ENCODE results near the gene SCAF4. TPM values are rescaled to one million over a fixed set of nuclear protein-coding genes. Genes with fewer than 3 reads are reported as not detected.

SCAF4 gene
- total RNA-seq, 1 donor from 2014 or later: 32.9 TPM

DNA sequence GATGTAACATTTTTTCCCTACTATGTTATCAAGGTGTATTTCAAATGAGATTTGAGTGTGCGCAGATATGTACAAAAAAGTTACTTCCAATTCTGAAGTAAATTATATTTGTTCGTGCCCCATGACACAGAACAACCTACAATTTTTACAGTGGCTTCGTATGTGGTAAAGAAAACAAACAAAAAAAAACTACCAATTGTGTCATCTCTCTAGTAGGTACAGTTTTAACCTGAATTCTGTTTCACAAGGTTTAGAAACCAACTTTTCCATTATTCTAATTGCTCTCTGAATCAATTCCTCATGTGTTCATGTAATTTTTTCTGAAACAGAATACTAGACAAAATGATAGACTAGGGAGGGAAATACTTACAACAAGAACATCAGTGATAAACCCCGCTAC, 7.4 kb downstream of the SCAF4 start:
- Histone ChIP-seq H4K20me1 (ENCODE audit: insufficient read depth, low read length) (peaks cover 94% of the 10 kb centered on the region), H3K79me2 (ENCODE audit: insufficient read depth, low read length) (peaks cover 99% of the 10 kb centered on the region), H3K4me2 (ENCODE audit: low read length) (no peak overlapping the region), H3K36me3 (ENCODE audit: insufficient read depth, low read length) (no peaks in the 10 kb centered on the region), H3K4me1 (ENCODE audit: insufficient read depth, low read length) (peaks cover 7% of the 10 kb centered on the region), H3K4me3 (ENCODE audit: insufficient read depth, low read depth, low read length) (no peak overlapping the region), H3K27ac (ENCODE audit: low read depth, low read length) (no peak overlapping the region), H3K9ac (ENCODE audit: low read length) (no peak overlapping the region), H3K9me3 (ENCODE audit: insufficient read depth, low read depth, low read length) (no peaks in the 10 kb centered on the region), H3K27me3 (ENCODE audit: insufficient read depth, low read length) (no peaks in the 10 kb centered on the region), H2AFZ (ENCODE audit: low read depth, low read length) (no peak overlapping the region)
- peak overlapping the region; percentile 4 for H3K4me3 Mint-ChIP-seq (ENCODE audit: unreplicated experiment)
- no peaks in the 10 kb centered on the region for H3K9me3 Mint-ChIP-seq (ENCODE audit: unreplicated experiment)
- DNase-seq (ENCODE audit: low read depth) (no peak), FAIRE-seq (peak; percentile 58)
- no peaks in the 10 kb centered on the region for H3K36me3 Mint-ChIP-seq (ENCODE audit: low read depth, unreplicated experiment)
- no peaks in the 10 kb centered on the region for H3K27me3 Mint-ChIP-seq (ENCODE audit: low read depth, unreplicated experiment)
- peaks cover 14% of the 10 kb centered on the region for H3K4me1 Mint-ChIP-seq (ENCODE audit: low read depth, unreplicated experiment)
- TF ChIP-seq EZH2 (IDR thresholded peaks at IDR 0.05; ENCODE audit: insufficient read depth, low read length): no peak
- TF ChIP-seq CTCF (IDR thresholded peaks at IDR 0.05; ENCODE audit: insufficient read depth, low read depth, low read length): no peak
- no peak overlapping the region for H3K27ac Mint-ChIP-seq (ENCODE audit: unreplicated experiment)

DNA sequence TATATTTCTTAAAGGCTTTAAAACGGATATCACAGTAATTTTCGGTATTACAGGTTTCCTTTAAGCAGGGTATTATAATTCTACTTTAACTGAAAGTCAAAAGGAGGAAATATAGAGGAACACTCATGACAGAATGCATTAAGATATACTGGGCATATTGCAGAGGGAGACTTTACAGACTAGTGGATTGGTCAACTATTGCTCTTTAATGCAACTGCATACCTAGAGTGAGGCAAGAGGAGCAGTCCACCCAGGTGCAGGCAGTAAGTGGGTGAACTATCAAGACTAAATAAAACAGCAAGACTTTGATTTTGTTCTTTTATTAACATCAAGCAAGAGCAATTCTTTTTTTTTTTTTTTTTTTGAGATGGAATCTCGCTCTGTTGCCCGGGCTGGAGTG, 10.5 kb downstream of the SCAF4 start:
- FAIRE-seq (no peak), DNase-seq (ENCODE audit: low read depth) (no peak)
- peaks cover 86% of the 10 kb centered on the region for H4K20me1 ChIP-seq (ENCODE audit: insufficient read depth, low read length)
- no peak overlapping the region for H3K27ac Mint-ChIP-seq (ENCODE audit: unreplicated experiment)
- H3K9me3 Mint-ChIP-seq (ENCODE audit: unreplicated experiment): no peaks in the 10 kb centered on the region
- H3K4me1 ChIP-seq (ENCODE audit: insufficient read depth, low read length): no peaks in the 10 kb centered on the region
- no peak overlapping the region for H3K4me3 Mint-ChIP-seq (ENCODE audit: unreplicated experiment)
- no peak overlapping the region for H2AFZ ChIP-seq (ENCODE audit: low read depth, low read length)
- peaks cover 96% of the 10 kb centered on the region for H3K79me2 ChIP-seq (ENCODE audit: insufficient read depth, low read length)
- H3K27me3 ChIP-seq (ENCODE audit: insufficient read depth, low read length): no peaks in the 10 kb centered on the region
- TF ChIP-seq CTCF (IDR thresholded peaks at IDR 0.05; ENCODE audit: insufficient read depth, low read depth, low read length) (no peak), EZH2 (IDR thresholded peaks at IDR 0.05; ENCODE audit: insufficient read depth, low read length) (no peak)
- no peaks in the 10 kb centered on the region for H3K9me3 ChIP-seq (ENCODE audit: insufficient read depth, low read depth, low read length)
- H3K36me3 ChIP-seq (ENCODE audit: insufficient read depth, low read length): no peaks in the 10 kb centered on the region
- H3K4me1 Mint-ChIP-seq (ENCODE audit: low read depth, unreplicated experiment): peaks cover 15% of the 10 kb centered on the region
- no peak overlapping the region for H3K27ac ChIP-seq (ENCODE audit: low read depth, low read length)
- H3K9ac ChIP-seq (ENCODE audit: low read length): no peak overlapping the region
- no peak overlapping the region for H3K4me3 ChIP-seq (ENCODE audit: insufficient read depth, low read depth, low read length)
- H3K4me2 ChIP-seq (ENCODE audit: low read length): no peak overlapping the region
- H3K36me3 Mint-ChIP-seq (ENCODE audit: low read depth, unreplicated experiment): no peaks in the 10 kb centered on the region
- no peaks in the 10 kb centered on the region for H3K27me3 Mint-ChIP-seq (ENCODE audit: low read depth, unreplicated experiment)

DNA sequence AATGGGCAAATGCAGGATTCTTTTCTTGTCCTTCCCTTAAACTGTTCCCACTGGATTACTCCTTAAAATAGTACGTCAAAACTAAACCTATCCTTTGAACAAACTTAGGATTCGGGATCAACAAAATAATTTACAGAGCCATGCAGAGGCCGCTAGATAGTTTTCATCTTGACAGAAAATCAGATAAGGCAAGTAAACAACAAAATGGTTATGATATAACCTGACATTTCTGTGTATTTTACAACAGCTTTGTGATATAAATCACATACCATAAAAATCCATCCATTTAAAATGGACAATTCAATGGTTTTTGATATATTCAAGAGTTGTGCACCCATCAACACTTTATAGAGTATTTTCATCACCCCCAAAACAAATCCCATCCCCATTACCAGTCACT, 11.2 kb downstream of the SCAF4 start:
- Mint-ChIP-seq H3K27ac (ENCODE audit: unreplicated experiment) (no peak overlapping the region), H3K9me3 (ENCODE audit: unreplicated experiment) (no peaks in the 10 kb centered on the region)
- FAIRE-seq: no peak

More for the DNA sequence above, 11.2 kb downstream of the SCAF4 start:
- no peak overlapping the region for H3K27ac ChIP-seq (ENCODE audit: low read depth, low read length)
- H3K4me3 ChIP-seq (ENCODE audit: insufficient read depth, low read depth, low read length): no peak overlapping the region
- no peak overlapping the region for H3K4me2 ChIP-seq (ENCODE audit: low read length)
- no peaks in the 10 kb centered on the region for H3K9me3 ChIP-seq (ENCODE audit: insufficient read depth, low read depth, low read length)
- peaks cover 97% of the 10 kb centered on the region for H3K79me2 ChIP-seq (ENCODE audit: insufficient read depth, low read length)
- no peak for DNase-seq (ENCODE audit: low read depth)
- TF ChIP-seq CTCF (IDR thresholded peaks at IDR 0.05; ENCODE audit: insufficient read depth, low read depth, low read length): no peak
- TF ChIP-seq EZH2 (IDR thresholded peaks at IDR 0.05; ENCODE audit: insufficient read depth, low read length): no peak
- H2AFZ ChIP-seq (ENCODE audit: low read depth, low read length): no peak overlapping the region
- no peak overlapping the region for H3K9ac ChIP-seq (ENCODE audit: low read length)
- H3K4me1 ChIP-seq (ENCODE audit: insufficient read depth, low read length): no peaks in the 10 kb centered on the region
- no peaks in the 10 kb centered on the region for H3K27me3 Mint-ChIP-seq (ENCODE audit: low read depth, unreplicated experiment)
- H3K36me3 Mint-ChIP-seq (ENCODE audit: low read depth, unreplicated experiment): no peaks in the 10 kb centered on the region
- no peak overlapping the region for H3K4me3 Mint-ChIP-seq (ENCODE audit: unreplicated experiment)
- H3K27me3 ChIP-seq (ENCODE audit: insufficient read depth, low read length): no peaks in the 10 kb centered on the region
- H4K20me1 ChIP-seq (ENCODE audit: insufficient read depth, low read length): peaks cover 89% of the 10 kb centered on the region
- peaks cover 21% of the 10 kb centered on the region for H3K4me1 Mint-ChIP-seq (ENCODE audit: low read depth, unreplicated experiment)
- no peaks in the 10 kb centered on the region for H3K36me3 ChIP-seq (ENCODE audit: insufficient read depth, low read length)
